GM23338 (cell line): ENCODE measurements around the gene ADPGK. TPM values are rescaled to one million over a fixed set of nuclear protein-coding genes. Genes with fewer than 3 reads are reported as not detected.

ENCODE experiments used
- ATAC-seq: fragments of 200-7000 bp; cut with Tn5 transposase; 3 replicates; pipeline ENCODE4 v1.9.1; 2020
- DNase-seq: peaks from one replicate; pipeline ENCODE4 v3.0.0-alpha.2; 2015; ENCODE audit warnings: low spot score
- H2AFZ ChIP-seq: fragments of 200-600 bp; sonication (generic); 2 replicates; pipeline ENCODE4 v1.8.0; 2016; ENCODE audit warnings: antibody characterized with exemption, mild to moderate bottlenecking, moderate library complexity
- H3F3A ChIP-seq: fragments of 200-600 bp; sonication (generic); replicated peaks from 2 replicates; pipeline ENCODE4 v1.8.0; 2017; ENCODE audit warnings: antibody characterized with exemption, mixed run types, low read depth
- H3K27ac ChIP-seq: fragments of 200-600 bp; sonication (generic); 2 replicates; pipeline ENCODE4 v1.6.1; 2016; ENCODE audit warnings: low read depth
- H3K27me3 ChIP-seq: fragments of 200-600 bp; sonication (generic); 2 replicates; pipeline ENCODE4 v1.8.0; 2016; ENCODE audit warnings: mild to moderate bottlenecking, mixed run types, moderate library complexity; ENCODE audit not compliant: insufficient read depth
- H3K36me3 ChIP-seq: fragments of 200-600 bp; sonication (generic); 2 replicates; pipeline ENCODE4 v1.8.0; 2016; ENCODE audit warnings: mild to moderate bottlenecking; ENCODE audit not compliant: insufficient read depth
- H3K4me1 ChIP-seq: fragments of 200-600 bp; sonication (generic); 2 replicates; pipeline ENCODE4 v1.8.0; 2016; ENCODE audit warnings: mild to moderate bottlenecking, moderate library complexity; ENCODE audit not compliant: insufficient read depth
- H3K4me2 ChIP-seq: fragments of 200-600 bp; sonication (generic); 2 replicates; pipeline ENCODE4 v1.7.1; 2017; ENCODE audit warnings: mixed run types
- H3K4me3 ChIP-seq: fragments of 200-600 bp; sonication (generic); 2 replicates; pipeline ENCODE4 v1.6.1; 2016; ENCODE audit warnings: mixed run types
- H3K79me2 ChIP-seq: fragments of 200-600 bp; sonication (generic); replicated peaks from 2 replicates; pipeline ENCODE4 v1.8.0; 2017; ENCODE audit warnings: mild to moderate bottlenecking; ENCODE audit not compliant: insufficient read depth
- H3K9me2 ChIP-seq: fragments of 200-600 bp; sonication (generic); 2 replicates; pipeline ENCODE4 v1.8.0; 2017; ENCODE audit not compliant: insufficient read depth
- H4K20me1 ChIP-seq: fragments of 200-600 bp; sonication (generic); replicated peaks from 2 replicates; pipeline ENCODE4 v1.8.0; 2017; ENCODE audit warnings: mild to moderate bottlenecking; ENCODE audit not compliant: insufficient read depth
- H3K27ac Mint-ChIP-seq: 2 replicates; pipeline ENCODE4 v1.8.0; 2020; ENCODE audit warnings: inconsistent platforms, mild to moderate bottlenecking, moderate library complexity, mixed read lengths
- H3K27me3 Mint-ChIP-seq: 3 replicates; pipeline ENCODE4 v1.8.0; 2022; ENCODE audit warnings: low read depth, mild to moderate bottlenecking, moderate library complexity, mixed read lengths, inconsistent platforms; ENCODE audit not compliant: insufficient read depth, poor library complexity
- H3K36me3 Mint-ChIP-seq: 3 replicates; pipeline ENCODE4 v1.8.0; 2021; ENCODE audit warnings: low read depth, mild to moderate bottlenecking, inconsistent platforms, moderate library complexity, mixed read lengths
- H3K4me1 Mint-ChIP-seq: 3 replicates; pipeline ENCODE4 v1.8.0; 2020; ENCODE audit warnings: mild to moderate bottlenecking, inconsistent platforms, mixed read lengths
- H3K4me3 Mint-ChIP-seq: 3 replicates; pipeline ENCODE4 v1.8.0; 2021; ENCODE audit warnings: moderate library complexity, mild to moderate bottlenecking, inconsistent platforms, mixed read lengths
- H3K9me3 Mint-ChIP-seq: 3 replicates; pipeline ENCODE4 v1.8.0; 2020; ENCODE audit warnings: moderate library complexity, mild to moderate bottlenecking, inconsistent platforms, mixed read lengths
- CREB1 ChIP-seq: fragments of 250-450 bp; sonication (Bioruptor Pico); IDR thresholded peaks from 2 replicates; pipeline ENCODE4 v1.5.0; 2020; ENCODE audit warnings: low read depth, mild to moderate bottlenecking, moderate library complexity
- EZH2 ChIP-seq: fragments of 200-600 bp; sonication (generic); IDR thresholded peaks from one replicate; pipeline ENCODE4 v1.8.0; 2017; ENCODE audit warnings: antibody characterized with exemption, mild to moderate bottlenecking, low read depth; ENCODE audit not compliant: unreplicated experiment
- EZH2phosphoT487 ChIP-seq: fragments of 200-600 bp; sonication (generic); IDR thresholded peaks from one replicate; pipeline ENCODE4 v1.8.1; 2018; ENCODE audit warnings: antibody characterized with exemption; ENCODE audit not compliant: unreplicated experiment
- JUNB ChIP-seq: IDR thresholded peaks from one replicate; pipeline ENCODE4 v1.6.1; 2016; ENCODE audit warnings: antibody characterized with exemption; ENCODE audit not compliant: unreplicated experiment
- NANOG ChIP-seq: IDR thresholded peaks from 2 replicates; pipeline ENCODE4 v1.6.1; 2016; ENCODE audit warnings: antibody characterized with exemption, borderline replicate concordance
- POLR2AphosphoS5 ChIP-seq: IDR thresholded peaks from 2 replicates; pipeline ENCODE4 v1.6.1; 2016; ENCODE audit warnings: antibody characterized with exemption, low read depth
- REST ChIP-seq: IDR thresholded peaks from one replicate; pipeline ENCODE4 v1.6.1; 2018; ENCODE audit warnings: antibody characterized with exemption; ENCODE audit not compliant: unreplicated experiment
- STAT1 ChIP-seq: IDR thresholded peaks from one replicate; pipeline ENCODE4 v1.6.1; 2016; ENCODE audit warnings: antibody characterized with exemption; ENCODE audit not compliant: unreplicated experiment
- ZNF114 ChIP-seq: fragments of 250-450 bp; sonication (Bioruptor Pico); IDR thresholded peaks from 2 replicates; pipeline ENCODE4 v1.5.0; 2020; ENCODE audit warnings: mild to moderate bottlenecking, moderate library complexity
- ZNF331 ChIP-seq: fragments of 250-450 bp; sonication (Bioruptor Pico); IDR thresholded peaks from 2 replicates; pipeline ENCODE4 v1.5.0; 2020; ENCODE audit warnings: low read depth, mild to moderate bottlenecking, moderate library complexity
- polyA plus RNA-seq: library from polyadenylated mRNA; unstranded; fragments of >200 nt; fragmentation: Nextera tagmentation; extraction: Ambion mirVana; gene quantifications from 2 replicates; pipeline ENCODE4 v1.2.1, GENCODE V29; 2016
- total RNA-seq: library from RNA; depleted of rRNA; stranded (reverse); fragments of >200 nt; shearing (Covaris generic); gene quantifications from 2 replicates; pipeline ENCODE4 v1.2.3, GENCODE V29; 2014
- TF ChIP-seq, protein P1 (sequence below): fragments of 250-450 bp; sonication (Bioruptor Pico); IDR thresholded peaks from 2 replicates; pipeline ENCODE4 v1.5.0; 2020; ENCODE audit warnings: mild to moderate bottlenecking, moderate library complexity
- TF ChIP-seq, protein P2 (sequence below): IDR thresholded peaks from 2 replicates; pipeline ENCODE4 v1.6.1; 2016; ENCODE audit warnings: antibody characterized with exemption
- TF ChIP-seq, protein P3 (sequence below), 2 experiments: fragments of 200-600 bp in 1 of 2; sonication (generic) in 1 of 2; conservative IDR thresholded peaks; 2 replicates each; pipeline versions ENCODE4 v1.5.1 to v1.6.1; 2016 to 2017; ENCODE audit warnings: antibody characterized with exemption in 2 of 2, low read depth in 2 of 2, mild to moderate bottlenecking in 2 of 2, moderate library complexity in 1 of 2

The ADPGK gene
- total and polyA plus RNA-seq, 2 experiments from 2014 or later: 21.5 to 57.0 TPM

DNA sequence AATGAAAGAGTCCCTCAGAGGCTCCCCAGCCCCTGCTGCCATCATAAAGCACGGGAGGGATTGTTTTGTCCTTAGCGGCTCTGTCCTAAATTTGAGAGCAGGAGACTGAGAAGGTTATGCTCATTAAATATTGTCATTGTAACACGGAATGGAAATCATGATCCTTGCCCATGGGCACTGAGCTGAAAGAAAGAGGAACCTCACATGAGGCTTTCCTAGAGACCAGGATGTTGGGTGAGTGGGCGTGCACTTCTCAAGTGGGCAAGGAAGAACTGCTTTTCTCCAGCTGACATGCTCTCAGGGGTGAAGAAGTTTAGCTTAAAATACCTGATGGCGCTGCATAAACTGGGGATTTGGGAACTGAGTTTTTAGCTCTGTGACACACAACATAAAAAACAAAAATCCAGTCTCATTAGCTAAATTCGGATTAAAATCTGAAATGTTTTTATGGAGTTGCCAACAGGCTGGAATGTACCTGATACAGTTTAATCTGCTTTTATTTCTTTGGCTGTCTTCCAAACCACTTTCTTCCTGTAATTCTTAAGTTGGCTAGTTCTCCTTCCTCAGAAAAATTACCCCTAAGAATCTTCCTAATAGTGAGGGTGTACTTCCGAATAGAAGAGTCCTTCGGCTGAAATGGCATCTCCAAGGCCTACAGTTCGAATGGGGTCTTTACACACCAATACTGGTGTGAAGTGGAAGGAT is 31.7 kb downstream of the ADPGK start:
- Histone ChIP-seq H2AFZ (no peak overlapping the region), H3K36me3 (peaks cover 9% of the 10 kb centered on the region; the same call in 1 of the 2 replicates), H3K4me2 (no peak overlapping the region), H3K4me3 (no peak overlapping the region), H4K20me1 (no peaks in the 10 kb centered on the region; the same call in 1 of the 2 replicates), H3F3A (no peaks in the 10 kb centered on the region), H3K79me2 (no peaks in the 10 kb centered on the region), H3K9me2 (no peaks in the 10 kb centered on the region), H3K27ac (no peak overlapping the region), H3K4me1 (no peaks in the 10 kb centered on the region), H3K27me3 (no peaks in the 10 kb centered on the region)
- no peak overlapping the region for H3K4me3 Mint-ChIP-seq
- H3K4me1 Mint-ChIP-seq: no peaks in the 10 kb centered on the region
- no peaks in the 10 kb centered on the region for H3K27me3 Mint-ChIP-seq
- TF ChIP-seq, protein P1, sequence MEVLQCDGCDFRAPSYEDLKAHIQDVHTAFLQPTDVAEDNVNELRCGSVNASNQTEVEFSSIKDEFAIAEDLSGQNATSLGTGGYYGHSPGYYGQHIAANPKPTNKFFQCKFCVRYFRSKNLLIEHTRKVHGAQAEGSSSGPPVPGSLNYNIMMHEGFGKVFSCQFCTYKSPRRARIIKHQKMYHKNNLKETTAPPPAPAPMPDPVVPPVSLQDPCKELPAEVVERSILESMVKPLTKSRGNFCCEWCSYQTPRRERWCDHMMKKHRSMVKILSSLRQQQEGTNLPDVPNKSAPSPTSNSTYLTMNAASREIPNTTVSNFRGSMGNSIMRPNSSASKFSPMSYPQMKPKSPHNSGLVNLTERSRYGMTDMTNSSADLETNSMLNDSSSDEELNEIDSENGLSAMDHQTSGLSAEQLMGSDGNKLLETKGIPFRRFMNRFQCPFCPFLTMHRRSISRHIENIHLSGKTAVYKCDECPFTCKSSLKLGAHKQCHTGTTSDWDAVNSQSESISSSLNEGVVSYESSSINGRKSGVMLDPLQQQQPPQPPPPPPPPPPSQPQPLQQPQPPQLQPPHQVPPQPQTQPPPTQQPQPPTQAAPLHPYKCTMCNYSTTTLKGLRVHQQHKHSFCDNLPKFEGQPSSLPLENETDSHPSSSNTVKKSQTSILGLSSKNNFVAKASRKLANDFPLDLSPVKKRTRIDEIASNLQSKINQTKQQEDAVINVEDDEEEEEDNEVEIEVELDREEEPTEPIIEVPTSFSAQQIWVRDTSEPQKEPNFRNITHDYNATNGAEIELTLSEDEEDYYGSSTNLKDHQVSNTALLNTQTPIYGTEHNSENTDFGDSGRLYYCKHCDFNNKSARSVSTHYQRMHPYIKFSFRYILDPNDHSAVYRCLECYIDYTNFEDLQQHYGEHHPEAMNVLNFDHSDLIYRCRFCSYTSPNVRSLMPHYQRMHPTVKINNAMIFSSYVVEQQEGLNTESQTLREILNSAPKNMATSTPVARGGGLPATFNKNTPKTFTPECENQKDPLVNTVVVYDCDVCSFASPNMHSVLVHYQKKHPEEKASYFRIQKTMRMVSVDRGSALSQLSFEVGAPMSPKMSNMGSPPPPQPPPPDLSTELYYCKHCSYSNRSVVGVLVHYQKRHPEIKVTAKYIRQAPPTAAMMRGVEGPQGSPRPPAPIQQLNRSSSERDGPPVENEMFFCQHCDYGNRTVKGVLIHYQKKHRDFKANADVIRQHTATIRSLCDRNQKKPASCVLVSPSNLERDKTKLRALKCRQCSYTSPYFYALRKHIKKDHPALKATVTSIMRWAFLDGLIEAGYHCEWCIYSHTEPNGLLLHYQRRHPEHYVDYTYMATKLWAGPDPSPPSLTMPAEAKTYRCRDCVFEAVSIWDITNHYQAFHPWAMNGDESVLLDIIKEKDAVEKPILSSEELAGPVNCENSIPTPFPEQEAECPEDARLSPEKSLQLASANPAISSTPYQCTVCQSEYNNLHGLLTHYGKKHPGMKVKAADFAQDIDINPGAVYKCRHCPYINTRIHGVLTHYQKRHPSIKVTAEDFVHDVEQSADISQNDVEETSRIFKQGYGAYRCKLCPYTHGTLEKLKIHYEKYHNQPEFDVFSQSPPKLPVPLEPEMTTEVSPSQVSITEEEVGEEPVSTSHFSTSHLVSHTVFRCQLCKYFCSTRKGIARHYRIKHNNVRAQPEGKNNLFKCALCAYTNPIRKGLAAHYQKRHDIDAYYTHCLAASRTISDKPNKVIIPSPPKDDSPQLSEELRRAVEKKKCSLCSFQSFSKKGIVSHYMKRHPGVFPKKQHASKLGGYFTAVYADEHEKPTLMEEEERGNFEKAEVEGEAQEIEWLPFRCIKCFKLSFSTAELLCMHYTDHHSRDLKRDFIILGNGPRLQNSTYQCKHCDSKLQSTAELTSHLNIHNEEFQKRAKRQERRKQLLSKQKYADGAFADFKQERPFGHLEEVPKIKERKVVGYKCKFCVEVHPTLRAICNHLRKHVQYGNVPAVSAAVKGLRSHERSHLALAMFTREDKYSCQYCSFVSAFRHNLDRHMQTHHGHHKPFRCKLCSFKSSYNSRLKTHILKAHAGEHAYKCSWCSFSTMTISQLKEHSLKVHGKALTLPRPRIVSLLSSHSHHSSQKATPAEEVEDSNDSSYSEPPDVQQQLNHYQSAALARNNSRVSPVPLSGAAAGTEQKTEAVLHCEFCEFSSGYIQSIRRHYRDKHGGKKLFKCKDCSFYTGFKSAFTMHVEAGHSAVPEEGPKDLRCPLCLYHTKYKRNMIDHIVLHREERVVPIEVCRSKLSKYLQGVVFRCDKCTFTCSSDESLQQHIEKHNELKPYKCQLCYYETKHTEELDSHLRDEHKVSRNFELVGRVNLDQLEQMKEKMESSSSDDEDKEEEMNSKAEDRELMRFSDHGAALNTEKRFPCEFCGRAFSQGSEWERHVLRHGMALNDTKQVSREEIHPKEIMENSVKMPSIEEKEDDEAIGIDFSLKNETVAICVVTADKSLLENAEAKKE (CRISPR knock-in tag): no peak
- TF ChIP-seq POLR2AphosphoS5 (no peak), NANOG (no peak), JUNB (no peak), REST (no peak), CREB1 (CRISPR knock-in tag) (no peak), ZNF114 (CRISPR knock-in tag) (no peak), STAT1 (no peak), EZH2phosphoT487 (no peak), ZNF331 (no peak), EZH2 (no peak)
- TF ChIP-seq, protein P2, sequence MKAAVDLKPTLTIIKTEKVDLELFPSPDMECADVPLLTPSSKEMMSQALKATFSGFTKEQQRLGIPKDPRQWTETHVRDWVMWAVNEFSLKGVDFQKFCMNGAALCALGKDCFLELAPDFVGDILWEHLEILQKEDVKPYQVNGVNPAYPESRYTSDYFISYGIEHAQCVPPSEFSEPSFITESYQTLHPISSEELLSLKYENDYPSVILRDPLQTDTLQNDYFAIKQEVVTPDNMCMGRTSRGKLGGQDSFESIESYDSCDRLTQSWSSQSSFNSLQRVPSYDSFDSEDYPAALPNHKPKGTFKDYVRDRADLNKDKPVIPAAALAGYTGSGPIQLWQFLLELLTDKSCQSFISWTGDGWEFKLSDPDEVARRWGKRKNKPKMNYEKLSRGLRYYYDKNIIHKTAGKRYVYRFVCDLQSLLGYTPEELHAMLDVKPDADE: no peak
- TF ChIP-seq, protein P3, sequence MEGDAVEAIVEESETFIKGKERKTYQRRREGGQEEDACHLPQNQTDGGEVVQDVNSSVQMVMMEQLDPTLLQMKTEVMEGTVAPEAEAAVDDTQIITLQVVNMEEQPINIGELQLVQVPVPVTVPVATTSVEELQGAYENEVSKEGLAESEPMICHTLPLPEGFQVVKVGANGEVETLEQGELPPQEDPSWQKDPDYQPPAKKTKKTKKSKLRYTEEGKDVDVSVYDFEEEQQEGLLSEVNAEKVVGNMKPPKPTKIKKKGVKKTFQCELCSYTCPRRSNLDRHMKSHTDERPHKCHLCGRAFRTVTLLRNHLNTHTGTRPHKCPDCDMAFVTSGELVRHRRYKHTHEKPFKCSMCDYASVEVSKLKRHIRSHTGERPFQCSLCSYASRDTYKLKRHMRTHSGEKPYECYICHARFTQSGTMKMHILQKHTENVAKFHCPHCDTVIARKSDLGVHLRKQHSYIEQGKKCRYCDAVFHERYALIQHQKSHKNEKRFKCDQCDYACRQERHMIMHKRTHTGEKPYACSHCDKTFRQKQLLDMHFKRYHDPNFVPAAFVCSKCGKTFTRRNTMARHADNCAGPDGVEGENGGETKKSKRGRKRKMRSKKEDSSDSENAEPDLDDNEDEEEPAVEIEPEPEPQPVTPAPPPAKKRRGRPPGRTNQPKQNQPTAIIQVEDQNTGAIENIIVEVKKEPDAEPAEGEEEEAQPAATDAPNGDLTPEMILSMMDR (conservative IDR thresholded peaks at IDR 0.05; ENCODE audit: low read depth in 2 of 2): no peak
- H3K36me3 Mint-ChIP-seq: peaks cover 33% of the 10 kb centered on the region
- DNase-seq (no peak), ATAC-seq (no peak)
- H3K27ac Mint-ChIP-seq: no peak overlapping the region
- H3K9me3 Mint-ChIP-seq: no peaks in the 10 kb centered on the region; the same call in 2 of the 3 replicates
